DMS153 treated with DMSO at 0.1 percent for 48 hours (cell line): Measurements from ENCODE around the gene RALY.

Source experiments
- DNase-seq: peaks from one replicate; lab custom pipeline; 2025; ENCODE audit not compliant: unreplicated experiment; lab: John Stamatoyannopoulos, UW

The RALY gene

DNA sequence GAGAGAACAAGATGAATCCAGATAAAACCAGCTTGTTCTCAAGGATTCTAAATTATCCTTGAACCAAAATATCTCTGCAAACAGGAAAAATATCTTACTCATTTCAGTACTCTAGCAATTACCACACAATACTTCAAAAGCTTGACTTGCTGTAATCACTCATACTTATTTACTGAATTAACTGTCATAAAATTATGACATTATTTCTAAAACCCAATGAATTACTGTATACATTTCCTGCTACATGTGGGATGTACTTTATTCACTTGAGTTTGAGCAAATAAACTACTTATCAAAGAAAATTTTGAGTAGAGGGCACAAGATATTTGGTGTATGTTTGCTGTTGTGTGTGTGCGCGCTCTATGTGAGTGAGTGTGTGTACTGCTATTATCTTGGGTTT lies 108.6 kb downstream of the RALY start:
- no peak for DNase-seq

GRCh38 chr20:34104059-34104458 lies 110.3 kb downstream of the RALY start:
- no peak for DNase-seq

DNA sequence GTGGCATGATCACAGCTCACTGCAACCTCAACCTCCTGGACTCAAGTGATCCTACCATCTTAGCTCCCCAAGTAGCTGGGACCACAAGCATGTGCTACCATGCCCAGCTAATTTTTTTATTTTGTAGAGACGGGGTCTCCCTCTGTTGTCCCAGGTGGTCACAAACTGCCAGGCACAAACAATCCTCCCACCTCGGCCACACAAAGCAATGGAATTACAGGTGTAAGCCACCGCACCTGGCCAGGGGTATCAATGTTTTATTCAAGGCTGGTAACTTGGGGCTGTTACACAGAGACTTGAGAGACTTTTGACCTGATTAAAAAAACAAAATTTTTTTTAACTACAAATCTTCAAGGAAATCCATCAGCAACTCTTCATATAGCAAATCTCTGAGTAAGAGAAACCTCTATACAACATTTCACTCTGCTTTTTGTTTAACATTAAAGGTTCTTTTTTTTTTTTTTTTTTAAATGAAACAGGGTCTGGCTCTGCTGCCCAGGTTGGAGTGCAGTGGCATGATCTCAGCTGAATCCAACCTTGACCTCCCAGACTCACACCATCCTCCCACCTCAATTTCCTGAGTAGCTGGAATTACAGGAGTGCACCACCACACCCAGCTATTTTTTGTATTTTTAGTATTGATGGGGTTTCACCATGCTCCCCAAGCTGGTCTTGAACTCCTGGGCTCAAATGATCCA lies 112.4 kb downstream of the RALY start:
- DNase-seq = no peak

GRCh38 chr20:34108616-34109174 lies 115.0 kb downstream of the RALY start:
- no peak for DNase-seq

GRCh38 chr20:34109442-34109841 lies 115.7 kb downstream of the RALY start:
- no peak for DNase-seq

DNA sequence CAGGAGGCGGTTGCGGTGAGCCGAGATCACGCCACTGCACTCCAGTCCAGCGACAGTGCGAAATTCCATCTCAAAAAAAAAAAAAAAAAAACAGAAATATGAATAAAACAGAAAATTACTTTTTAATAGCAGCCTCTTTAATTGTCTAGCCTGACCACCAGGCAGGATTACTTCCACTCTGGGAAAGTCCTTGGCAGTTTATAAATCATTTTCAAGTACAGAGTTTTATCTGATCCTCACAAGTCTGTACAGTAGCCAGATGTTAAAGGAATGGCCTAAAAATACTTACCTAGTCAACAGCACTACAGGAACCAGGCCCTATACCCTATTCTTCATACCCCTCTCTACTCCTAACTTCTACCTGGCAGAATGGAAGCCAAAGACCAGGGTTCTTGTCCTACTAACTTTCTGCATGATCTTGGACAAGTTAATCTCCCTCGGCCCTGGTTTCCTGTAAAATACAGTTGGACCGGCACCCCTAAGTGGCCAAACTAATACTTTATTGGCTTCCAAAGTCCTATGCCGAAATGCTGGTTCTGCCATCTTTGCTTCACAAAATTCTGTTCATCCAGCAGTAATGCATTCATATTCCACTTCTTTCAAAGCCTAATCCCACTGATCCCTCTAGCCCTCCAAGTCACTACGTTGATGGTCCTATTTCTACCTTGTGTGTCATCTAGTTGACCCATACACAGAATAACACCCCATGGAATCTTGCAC lies 116.5 kb downstream of the RALY start:
- no peak for DNase-seq

- no peak for DNase-seq
Observed at GRCh38 chr20:34110745-34111641, 117.3 kb downstream of the RALY start.

- peak; percentile 95 for DNase-seq
Observed at GRCh38 chr20:34111702-34112599, 118.2 kb downstream of the RALY start, which contains the start of gene EIF2S2. EIF2S2 (minus strand) TSS chr20:34112243; CDS start chr20:34112110, 133 bp downstream.

DNA sequence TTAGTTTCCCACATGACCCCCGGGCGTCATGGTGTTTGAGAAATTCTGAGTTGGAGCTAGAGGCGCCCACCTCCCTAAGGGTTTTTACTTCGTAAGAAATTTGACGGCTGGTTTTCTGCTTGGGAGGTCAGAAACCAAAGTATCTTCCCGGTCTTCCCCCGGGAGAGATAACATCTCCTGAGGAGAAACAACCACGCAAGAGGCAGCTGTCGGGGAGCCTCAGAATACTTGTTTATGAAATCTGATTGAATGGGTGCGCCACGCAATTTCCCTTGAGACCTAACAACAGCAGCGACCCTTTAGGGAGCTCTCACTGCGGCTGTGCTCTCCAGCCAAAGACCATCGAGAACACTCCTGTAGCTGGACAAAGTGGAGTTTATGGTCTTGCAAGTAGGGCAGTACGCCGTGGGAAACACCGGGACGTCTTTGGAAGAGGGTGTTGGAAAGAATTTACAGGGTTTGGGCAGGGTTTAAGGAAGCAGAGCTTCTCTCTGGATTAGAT lies 118.9 kb downstream of the RALY start:
- DNase-seq = peak; percentile 32

- DNase-seq = no peak
Observed at GRCh38 chr20:34114809-34115208, 121.1 kb downstream of the RALY start.

- no peak for DNase-seq
Observed at GRCh38 chr20:34115232-34115631, 121.5 kb downstream of the RALY start.

DNA sequence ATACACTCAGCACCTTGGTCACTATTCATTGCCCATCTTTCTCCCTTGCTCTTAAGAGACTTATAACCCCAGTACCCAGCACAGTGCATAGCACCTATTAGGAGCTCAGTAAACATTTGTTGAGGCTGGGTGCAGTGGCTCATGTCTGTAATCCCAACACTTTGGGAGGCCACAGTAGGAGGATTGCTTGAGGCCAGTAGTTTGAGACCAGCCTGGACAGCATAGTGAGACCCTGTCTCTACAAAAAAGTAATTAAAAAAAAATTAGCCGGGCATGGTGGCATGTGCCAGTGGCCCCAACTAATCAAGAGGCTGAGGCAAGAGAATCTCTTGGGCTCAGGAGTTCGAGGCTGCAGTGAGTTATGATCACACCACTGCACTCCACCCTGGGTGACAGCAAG lies 126.5 kb downstream of the RALY start:
- no peak for DNase-seq

DNA sequence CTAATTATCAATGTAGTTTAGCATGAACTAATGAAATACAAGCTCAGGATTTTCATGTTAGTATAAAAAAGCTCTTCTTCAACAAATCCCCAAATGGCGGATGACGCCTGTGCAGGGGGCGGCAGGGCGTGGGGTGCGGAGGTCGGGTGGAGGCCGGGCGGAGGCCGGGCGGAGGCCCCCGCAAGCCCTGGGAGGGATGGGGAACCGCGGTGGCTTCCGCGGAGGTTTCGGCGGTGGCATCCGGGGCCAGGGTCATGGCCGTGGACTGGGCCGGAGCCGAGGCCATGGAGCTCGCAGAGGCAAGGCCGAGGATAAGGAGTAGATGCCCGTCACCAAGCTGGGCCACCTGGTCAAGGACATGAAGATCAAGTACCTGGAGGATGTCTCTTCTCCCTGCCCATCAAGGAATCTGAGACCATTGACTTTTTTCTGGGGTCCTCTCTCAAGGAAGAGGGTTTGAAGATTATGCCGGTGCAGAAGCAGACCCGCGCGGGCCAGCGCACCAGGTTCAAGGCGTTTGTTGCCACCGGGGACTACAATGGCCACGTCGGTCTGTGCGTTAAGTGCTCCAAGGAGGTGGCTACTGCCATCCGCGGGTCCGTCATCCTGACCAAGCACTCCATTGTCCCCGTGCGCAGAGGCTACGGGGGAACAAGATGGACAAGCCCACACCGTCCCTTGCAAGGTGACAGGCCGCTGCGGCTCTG lies 128.7 kb downstream of the RALY start:
- DNase-seq = no peak

GRCh38 chr20:34123309-34123708 lies 129.6 kb downstream of the RALY start:
- DNase-seq = no peak

DNA sequence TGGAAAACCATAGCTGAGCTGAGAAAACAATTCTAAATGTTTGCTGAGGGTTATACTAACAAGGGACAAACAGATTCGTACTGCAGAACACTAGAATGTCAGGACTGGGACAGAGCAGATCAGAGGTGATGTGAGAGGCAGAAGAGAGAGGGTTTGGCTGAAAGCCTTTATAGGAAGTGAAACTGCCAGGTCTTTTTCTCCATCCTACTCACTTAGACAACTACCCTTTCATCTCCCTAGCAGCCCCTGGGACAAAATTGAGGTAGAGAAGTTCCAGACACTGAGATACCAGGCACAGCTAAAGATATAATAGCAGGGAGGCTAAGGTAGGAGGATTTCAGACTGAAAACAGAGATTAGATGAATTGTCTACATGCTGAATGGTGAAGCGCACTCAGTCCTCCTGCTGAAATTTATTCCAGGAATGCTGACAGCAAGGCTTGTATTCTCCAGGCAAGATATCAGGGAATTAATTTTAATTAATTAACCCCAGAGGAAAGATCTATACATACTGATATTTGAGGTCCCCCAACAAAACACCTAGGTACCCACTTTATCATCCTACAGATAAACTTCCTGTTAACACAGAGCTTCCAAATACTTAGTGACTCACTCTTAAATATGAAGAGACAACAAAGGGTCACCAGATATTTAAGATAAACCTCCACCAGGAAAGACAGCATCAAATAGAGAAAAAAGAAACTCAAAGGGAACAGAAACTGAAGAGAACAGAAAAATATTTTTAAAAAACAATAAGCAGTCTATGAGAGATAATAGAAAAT lies 130.9 kb downstream of the RALY start:
- DNase-seq = no peak

GRCh38 chr20:34127792-34128191 lies 134.1 kb downstream of the RALY start:
- no peak for DNase-seq

GRCh38 chr20:34129518-34130162 lies 135.9 kb downstream of the RALY start:
- peak; percentile 67 for DNase-seq

- no peak for DNase-seq
Observed at GRCh38 chr20:34131491-34131890, 137.8 kb downstream of the RALY start.
